ENCODE results near the gene DLX1.
"Not testable (repeated sequence)": the region's sequence is repeated elsewhere in the genome, so short reads cannot be mapped to it uniquely, and the experiment has no call there.

The DLX1 gene

GRCh38 chr2:172050479-172051125, 34.7 kb upstream of the DLX1 start:
- H3K4me1 ChIP-seq (ENCODE audit: control insufficient read depth, insufficient read depth, low read length): peaks cover 7% of the 10 kb centered on the region
- H3K27me3 ChIP-seq (ENCODE audit: control insufficient read depth, insufficient read depth, low read length): no peaks in the 10 kb centered on the region
- no peaks in the 10 kb centered on the region for H3K36me3 ChIP-seq (ENCODE audit: insufficient read depth, low read length)
- no peak overlapping the region for H3K4me3 ChIP-seq (ENCODE audit: low read length)
- no peak overlapping the region for H3K9ac ChIP-seq (ENCODE audit: low read depth, low read length)
- H3K4me2 ChIP-seq (ENCODE audit: low read length): no peak overlapping the region
- H3K9me3 ChIP-seq (replicated peaks; ENCODE audit: low read length): no peaks in the 10 kb centered on the region

- no peaks in the 10 kb centered on the region for H3K36me3 ChIP-seq (ENCODE audit: insufficient read depth, low read length)
- no peak overlapping the region for H3K4me2 ChIP-seq (ENCODE audit: low read length)
- no peaks in the 10 kb centered on the region for H3K27me3 ChIP-seq (ENCODE audit: control insufficient read depth, insufficient read depth, low read length)
- peaks cover 7% of the 10 kb centered on the region for H3K4me1 ChIP-seq (ENCODE audit: control insufficient read depth, insufficient read depth, low read length)
- H3K9ac ChIP-seq (ENCODE audit: low read depth, low read length): no peak overlapping the region
- no peak overlapping the region for H3K4me3 ChIP-seq (ENCODE audit: low read length)
- no peaks in the 10 kb centered on the region for H3K9me3 ChIP-seq (replicated peaks; ENCODE audit: low read length)
Observed at GRCh38 chr2:172052000-172052983, 33.0 kb upstream of the DLX1 start.

GRCh38 chr2:172053486-172053885, 31.8 kb upstream of the DLX1 start:
- Histone ChIP-seq H3K4me2 (ENCODE audit: low read length) (no peak overlapping the region), H3K4me1 (ENCODE audit: control insufficient read depth, insufficient read depth, low read length) (peaks cover 7% of the 10 kb centered on the region), H3K27me3 (ENCODE audit: control insufficient read depth, insufficient read depth, low read length) (no peaks in the 10 kb centered on the region), H3K9me3 (replicated peaks; ENCODE audit: low read length) (no peaks in the 10 kb centered on the region), H3K9ac (ENCODE audit: low read depth, low read length) (no peak overlapping the region), H3K36me3 (ENCODE audit: insufficient read depth, low read length) (no peaks in the 10 kb centered on the region), H3K4me3 (ENCODE audit: low read length) (no peak overlapping the region)

DNA sequence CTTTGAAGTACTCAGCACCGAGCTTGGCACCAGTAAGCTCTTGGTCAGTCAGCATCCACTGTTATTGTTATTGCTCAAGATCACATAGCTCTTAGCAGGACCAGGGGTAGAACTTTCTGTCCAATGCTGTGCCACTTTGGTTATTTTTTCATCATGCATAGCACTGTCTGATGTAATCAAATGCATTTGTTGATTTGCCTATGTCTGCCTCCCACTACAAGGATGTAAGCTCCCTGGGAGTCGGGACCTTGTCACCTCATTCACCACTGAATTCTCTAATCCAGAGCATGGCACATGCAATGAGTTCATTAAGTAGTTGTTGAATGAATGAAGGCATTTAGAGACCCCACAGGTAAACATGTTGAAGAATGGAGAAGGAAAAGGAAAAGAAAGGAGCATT, 29.0 kb upstream of the DLX1 start:
- H3K9ac ChIP-seq (ENCODE audit: low read depth, low read length): no peak overlapping the region
- no peak overlapping the region for H3K4me2 ChIP-seq (ENCODE audit: low read length)
- no peak overlapping the region for H3K4me3 ChIP-seq (ENCODE audit: low read length)
- no peaks in the 10 kb centered on the region for H3K36me3 ChIP-seq (ENCODE audit: insufficient read depth, low read length)
- no peaks in the 10 kb centered on the region for H3K9me3 ChIP-seq (replicated peaks; ENCODE audit: low read length)
- peaks cover 7% of the 10 kb centered on the region for H3K4me1 ChIP-seq (ENCODE audit: control insufficient read depth, insufficient read depth, low read length)
- no peaks in the 10 kb centered on the region for H3K27me3 ChIP-seq (ENCODE audit: control insufficient read depth, insufficient read depth, low read length)

DNA sequence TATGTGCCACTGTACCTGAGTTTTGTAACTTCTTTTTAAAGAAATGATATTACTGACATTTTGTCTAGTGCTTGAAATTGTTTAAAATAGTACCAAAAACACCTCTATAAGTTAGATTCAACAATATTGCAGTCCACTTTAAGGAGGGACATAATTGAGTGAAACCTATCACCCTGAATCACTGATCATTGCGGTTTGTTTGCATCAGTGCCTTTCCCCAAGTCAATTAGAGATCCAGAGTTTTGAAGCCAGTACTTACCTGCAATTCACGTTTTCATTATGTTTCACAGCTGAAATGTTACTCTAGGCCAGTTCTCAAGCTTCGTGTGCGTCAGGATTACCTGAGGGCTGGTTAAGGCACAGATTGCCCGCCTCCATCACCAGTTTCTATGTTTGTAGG, 26.6 kb upstream of the DLX1 start:
- H3K27me3 ChIP-seq (ENCODE audit: control insufficient read depth, insufficient read depth, low read length): no peaks in the 10 kb centered on the region
- H3K9me3 ChIP-seq (replicated peaks; ENCODE audit: low read length): no peaks in the 10 kb centered on the region
- H3K36me3 ChIP-seq (ENCODE audit: insufficient read depth, low read length): no peaks in the 10 kb centered on the region
- no peak overlapping the region for H3K4me3 ChIP-seq (ENCODE audit: low read length)
- no peaks in the 10 kb centered on the region for H3K4me1 ChIP-seq (ENCODE audit: control insufficient read depth, insufficient read depth, low read length)
- no peak overlapping the region for H3K9ac ChIP-seq (ENCODE audit: low read depth, low read length)
- no peak overlapping the region for H3K4me2 ChIP-seq (ENCODE audit: low read length)

DNA sequence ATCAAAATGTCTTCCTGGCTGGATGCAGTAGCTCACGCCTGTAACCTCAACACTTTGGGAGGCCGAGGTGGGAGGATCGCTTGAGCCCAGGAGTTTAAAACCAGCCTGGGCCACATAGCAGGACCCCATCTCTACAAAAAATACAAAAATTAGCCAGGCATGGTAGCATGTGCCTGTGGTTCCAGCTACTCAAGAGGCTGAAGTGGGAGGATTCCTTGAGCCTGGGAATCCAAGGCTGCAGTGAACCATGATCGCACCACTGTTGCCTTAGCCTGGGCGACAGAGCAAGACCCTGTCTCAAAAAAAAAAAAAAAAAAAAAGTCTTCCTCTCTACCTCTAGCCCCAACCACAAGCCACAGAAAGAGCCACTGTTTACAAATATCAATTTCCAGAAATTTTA, 25.2 kb upstream of the DLX1 start:
- H3K9me3 ChIP-seq (replicated peaks; ENCODE audit: low read length); H3K36me3 ChIP-seq (ENCODE audit: insufficient read depth, low read length); H3K4me3 ChIP-seq (ENCODE audit: low read length); H3K4me1 ChIP-seq (ENCODE audit: control insufficient read depth, insufficient read depth, low read length); H3K4me2 ChIP-seq (ENCODE audit: low read length); H3K9ac ChIP-seq (ENCODE audit: low read depth, low read length); H3K27me3 ChIP-seq (ENCODE audit: control insufficient read depth, insufficient read depth, low read length): not testable (repeated sequence)

- no peaks in the 10 kb centered on the region for H3K27me3 ChIP-seq (ENCODE audit: control insufficient read depth, insufficient read depth, low read length)
- no peaks in the 10 kb centered on the region for H3K4me1 ChIP-seq (ENCODE audit: control insufficient read depth, insufficient read depth, low read length)
- no peaks in the 10 kb centered on the region for H3K36me3 ChIP-seq (ENCODE audit: insufficient read depth, low read length)
- H3K4me3 ChIP-seq (ENCODE audit: low read length): no peak overlapping the region
- no peaks in the 10 kb centered on the region for H3K9me3 ChIP-seq (replicated peaks; ENCODE audit: low read length)
- no peak overlapping the region for H3K4me2 ChIP-seq (ENCODE audit: low read length)
- no peak overlapping the region for H3K9ac ChIP-seq (ENCODE audit: low read depth, low read length)
Observed at GRCh38 chr2:172062402-172063004, 22.8 kb upstream of the DLX1 start.

- Histone ChIP-seq H3K9me3 (replicated peaks; ENCODE audit: low read length) (no peaks in the 10 kb centered on the region), H3K9ac (ENCODE audit: low read depth, low read length) (no peak overlapping the region)
Observed at GRCh38 chr2:172063446-172063845, 21.9 kb upstream of the DLX1 start.

DNA sequence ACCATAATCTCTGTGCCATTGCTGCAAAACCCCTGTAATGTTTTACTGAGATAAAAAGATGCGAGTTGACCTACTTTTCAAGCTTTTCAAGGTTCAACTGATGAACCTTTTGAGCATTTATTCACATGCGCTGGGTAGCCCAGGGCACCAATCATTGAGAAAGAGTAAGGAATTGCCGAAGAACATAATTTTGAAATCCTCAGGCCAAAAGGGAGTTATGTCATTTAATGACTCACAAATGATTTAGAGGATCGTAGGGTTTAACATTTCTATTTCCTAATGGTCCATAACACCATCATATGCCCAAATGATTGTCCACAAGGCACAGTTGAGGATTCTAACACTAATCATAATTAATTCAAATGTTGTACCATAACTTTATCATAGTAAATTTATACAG, 20.2 kb upstream of the DLX1 start:
- no peak overlapping the region for H3K9ac ChIP-seq (ENCODE audit: low read depth, low read length)
- no peaks in the 10 kb centered on the region for H3K36me3 ChIP-seq (ENCODE audit: insufficient read depth, low read length)
- no peaks in the 10 kb centered on the region for H3K4me1 ChIP-seq (ENCODE audit: control insufficient read depth, insufficient read depth, low read length)
- no peaks in the 10 kb centered on the region for H3K27me3 ChIP-seq (ENCODE audit: control insufficient read depth, insufficient read depth, low read length)
- no peaks in the 10 kb centered on the region for H3K9me3 ChIP-seq (replicated peaks; ENCODE audit: low read length)
- H3K4me2 ChIP-seq (ENCODE audit: low read length): no peak overlapping the region
- no peak overlapping the region for H3K4me3 ChIP-seq (ENCODE audit: low read length)

More at GRCh38 chr2:172063446-172063845, 21.9 kb upstream of the DLX1 start:
- no peaks in the 10 kb centered on the region for H3K4me1 ChIP-seq (ENCODE audit: control insufficient read depth, insufficient read depth, low read length)
- no peak overlapping the region for H3K4me3 ChIP-seq (ENCODE audit: low read length)
- H3K36me3 ChIP-seq (ENCODE audit: insufficient read depth, low read length): no peaks in the 10 kb centered on the region
- no peaks in the 10 kb centered on the region for H3K27me3 ChIP-seq (ENCODE audit: control insufficient read depth, insufficient read depth, low read length)
- no peak overlapping the region for H3K4me2 ChIP-seq (ENCODE audit: low read length)

- Histone ChIP-seq H3K9me3 (replicated peaks; ENCODE audit: low read length) (no peaks in the 10 kb centered on the region), H3K4me1 (ENCODE audit: control insufficient read depth, insufficient read depth, low read length) (no peaks in the 10 kb centered on the region), H3K27me3 (ENCODE audit: control insufficient read depth, insufficient read depth, low read length) (no peaks in the 10 kb centered on the region), H3K9ac (ENCODE audit: low read depth, low read length) (no peak overlapping the region), H3K4me2 (ENCODE audit: low read length) (no peak overlapping the region), H3K36me3 (ENCODE audit: insufficient read depth, low read length) (no peaks in the 10 kb centered on the region), H3K4me3 (ENCODE audit: low read length) (no peak overlapping the region)
Observed at GRCh38 chr2:172066394-172066886, 18.9 kb upstream of the DLX1 start.

DNA sequence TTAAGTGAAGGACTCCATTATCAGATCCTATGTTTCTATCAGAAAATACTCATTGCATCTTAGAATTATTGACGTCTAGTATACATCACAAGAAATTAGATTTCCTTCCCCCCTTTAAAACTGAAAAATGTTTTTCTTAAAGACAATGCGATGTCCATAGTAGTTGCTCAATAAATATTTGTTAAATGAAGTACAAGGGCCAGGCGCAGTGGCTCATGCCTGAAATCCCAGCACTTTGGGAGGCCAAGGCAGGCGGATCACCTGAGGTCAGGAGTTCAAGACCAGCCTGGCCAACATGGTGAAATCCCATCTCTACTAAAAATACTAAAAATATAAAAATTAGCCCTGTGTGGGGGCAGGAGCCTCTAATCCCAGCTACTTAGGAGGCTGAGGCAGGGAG, 17.4 kb upstream of the DLX1 start:
- H3K9me3 ChIP-seq (replicated peaks; ENCODE audit: low read length); H3K4me1 ChIP-seq (ENCODE audit: control insufficient read depth, insufficient read depth, low read length); H3K36me3 ChIP-seq (ENCODE audit: insufficient read depth, low read length); H3K9ac ChIP-seq (ENCODE audit: low read depth, low read length); H3K4me2 ChIP-seq (ENCODE audit: low read length); H3K27me3 ChIP-seq (ENCODE audit: control insufficient read depth, insufficient read depth, low read length); H3K4me3 ChIP-seq (ENCODE audit: low read length): not testable (repeated sequence)

Measured in skeletal muscle satellite cell (primary cell).